GM19238 (cell line): ENCODE measurements around the gene DTX3.
A peak's percentile ranks its signal among the peaks of the same experiment; 100 is the strongest.
"Not testable (repeated sequence)": the region's sequence is repeated elsewhere in the genome, so short reads cannot be mapped to it uniquely, and the experiment has no call there.

Source experiments
- DNase-seq: peaks from one replicate; pipeline ENCODE4 v3.0.0; 2011; ENCODE audit warnings: low spot score; ENCODE audit not compliant: insufficient read length

DTX3 gene

GRCh38 chr12:57582440-57582839, 22.2 kb upstream of the DTX3 start:
- DNase-seq, result no peak

- DNase-seq, result peak; percentile 84
Observed at GRCh38 chr12:57583008-57583831, 21.4 kb upstream of the DTX3 start.

GRCh38 chr12:57584050-57584449, 20.6 kb upstream of the DTX3 start:
- no peak for DNase-seq

GRCh38 chr12:57584690-57585089, 19.9 kb upstream of the DTX3 start:
- DNase-seq, result no peak

- DNase-seq, result no peak
Observed at GRCh38 chr12:57585156-57585555, 19.5 kb upstream of the DTX3 start.

- no peak for DNase-seq
Observed at GRCh38 chr12:57586128-57586527, 18.5 kb upstream of the DTX3 start.

- no peak for DNase-seq
Observed at GRCh38 chr12:57586832-57587429, 17.7 kb upstream of the DTX3 start.

GRCh38 chr12:57588951-57589610, 15.5 kb upstream of the DTX3 start:
- not testable (repeated sequence) for DNase-seq

- DNase-seq, result no peak
Observed at GRCh38 chr12:57590479-57590863, 14.2 kb upstream of the DTX3 start.

GRCh38 chr12:57590864-57591781, 13.5 kb upstream of the DTX3 start, which contains the start of gene PIP4K2C:
PIP4K2C (plus strand) TSS chr12:57591192; CDS start chr12:57591290, 98 bp downstream.
- DNase-seq, result peak; percentile 95

- no peak for DNase-seq
Observed at GRCh38 chr12:57591782-57592325, 12.8 kb upstream of the DTX3 start.

- no peak for DNase-seq
Observed at GRCh38 chr12:57592551-57593165, 12.0 kb upstream of the DTX3 start.

GRCh38 chr12:57593187-57593586, 11.4 kb upstream of the DTX3 start:
- DNase-seq, result no peak

GRCh38 chr12:57600395-57600794, 4.2 kb upstream of the DTX3 start:
- DNase-seq, result no peak

GRCh38 chr12:57602544-57602943, 2.1 kb upstream of the DTX3 start:
- no peak for DNase-seq

- DNase-seq, result no peak
Observed at GRCh38 chr12:57603324-57603723, 1.3 kb upstream of the DTX3 start.

GRCh38 chr12:57603815-57604453, 690 bp upstream of the DTX3 start:
- no peak for DNase-seq

- no peak for DNase-seq
Observed at GRCh38 chr12:57604992-57605810, 577 bp downstream of the DTX3 start.

- no peak for DNase-seq
Observed at GRCh38 chr12:57605811-57606311, 1.2 kb downstream of the DTX3 start.
